Natural killer cell treated with Interleukin-12 subunit alpha and Interleukin-12 subunit beta and Interleukin-15 and Interleukin-18, amount 100 ng/mL, for 72 hours (primary cell): ENCODE results near the gene KCNQ1. TPM values are rescaled to one million over a fixed set of nuclear protein-coding genes. Genes with fewer than 3 reads are reported as not detected.

Experiments used
- ATAC-seq, 2 donors: fragments of 150-1000 bp; cut with Tn5 transposase in 1 of 2; sonication (Bioruptor Pico), chemical (Tn5 transposase) in 1 of 2; 2 replicates each; pipeline ENCODE4 v1.10.0; 2021
- DNase-seq: peaks from one replicate; pipeline ENCODE4 v3.0.0; 2022; ENCODE audit warnings: low spot score
- H3K27ac Mint-ChIP-seq, 2 donors: 1 replicate in 1 of 2; 2 replicates in 1 of 2; pipeline ENCODE4 v1.8.0; 2022; ENCODE audit warnings: mixed read lengths in 2 of 2, mild to moderate bottlenecking in 1 of 2, moderate library complexity in 1 of 2
- H3K27me3 Mint-ChIP-seq, 2 donors: 1 replicate in 1 of 2; 2 replicates in 1 of 2; pipeline ENCODE4 v1.8.0; 2022; ENCODE audit warnings: mixed read lengths in 2 of 2
- H3K36me3 Mint-ChIP-seq: one replicate; pipeline ENCODE4 v1.8.0; 2022; ENCODE audit warnings: mixed read lengths
- H3K4me1 Mint-ChIP-seq, 2 donors: 1 replicate in 1 of 2; 2 replicates in 1 of 2; pipeline ENCODE4 v1.8.0; 2022; ENCODE audit warnings: low read depth in 2 of 2, mixed read lengths in 2 of 2, mild to moderate bottlenecking in 1 of 2
- H3K4me3 Mint-ChIP-seq: one replicate; pipeline ENCODE4 v1.8.0; 2022; ENCODE audit warnings: mixed read lengths
- H3K9me3 Mint-ChIP-seq: 2 replicates; pipeline ENCODE4 v1.8.0; 2022; ENCODE audit warnings: mixed read lengths
- total RNA-seq, 2 donors: library from RNA; stranded (reverse); gene quantifications; one replicate each; pipeline ENCODE4 v1.2.3, GENCODE V29; 2022

The KCNQ1 gene
- total RNA-seq, 2 donors from 2014 or later: 0.19 to 1.4 TPM

DNA sequence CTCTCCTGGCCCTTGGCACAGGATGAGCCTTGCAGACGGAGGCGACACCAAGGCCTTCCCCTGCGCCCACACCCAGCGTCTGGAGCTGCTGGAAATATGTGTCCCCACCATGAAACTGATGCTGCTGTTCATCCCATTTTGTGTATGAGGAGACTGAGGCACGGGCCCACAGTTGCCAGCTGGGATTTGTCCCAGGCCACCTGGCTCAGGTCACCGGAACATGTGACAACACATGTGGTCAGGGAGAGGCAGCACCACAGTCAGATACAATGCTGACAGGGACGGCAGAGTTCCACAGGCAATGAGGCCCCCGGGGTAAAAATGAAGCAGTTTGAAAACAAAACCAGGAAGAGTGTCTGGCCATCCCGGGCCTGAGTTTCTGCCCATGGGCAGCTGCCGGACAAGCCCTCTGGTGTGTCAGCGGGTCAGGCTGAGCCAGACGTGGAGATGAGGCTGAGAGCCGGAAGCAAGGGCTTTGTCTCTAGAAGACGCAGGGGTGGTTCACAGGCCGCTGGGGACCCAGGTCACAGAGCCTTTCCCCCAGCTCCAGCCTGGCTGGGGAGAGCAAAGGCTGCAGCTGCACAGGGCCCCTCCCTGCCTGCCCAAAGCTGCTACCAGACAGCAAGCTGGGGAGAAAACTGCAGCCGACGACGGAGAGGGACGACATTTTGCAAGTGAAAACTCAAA is 360.0 kb downstream of the KCNQ1 start:
- DNase-seq: peak; percentile 44
- peaks cover 9 to 14% of the 10 kb centered on the region in 2 donors for H3K4me1 Mint-ChIP-seq

DNA sequence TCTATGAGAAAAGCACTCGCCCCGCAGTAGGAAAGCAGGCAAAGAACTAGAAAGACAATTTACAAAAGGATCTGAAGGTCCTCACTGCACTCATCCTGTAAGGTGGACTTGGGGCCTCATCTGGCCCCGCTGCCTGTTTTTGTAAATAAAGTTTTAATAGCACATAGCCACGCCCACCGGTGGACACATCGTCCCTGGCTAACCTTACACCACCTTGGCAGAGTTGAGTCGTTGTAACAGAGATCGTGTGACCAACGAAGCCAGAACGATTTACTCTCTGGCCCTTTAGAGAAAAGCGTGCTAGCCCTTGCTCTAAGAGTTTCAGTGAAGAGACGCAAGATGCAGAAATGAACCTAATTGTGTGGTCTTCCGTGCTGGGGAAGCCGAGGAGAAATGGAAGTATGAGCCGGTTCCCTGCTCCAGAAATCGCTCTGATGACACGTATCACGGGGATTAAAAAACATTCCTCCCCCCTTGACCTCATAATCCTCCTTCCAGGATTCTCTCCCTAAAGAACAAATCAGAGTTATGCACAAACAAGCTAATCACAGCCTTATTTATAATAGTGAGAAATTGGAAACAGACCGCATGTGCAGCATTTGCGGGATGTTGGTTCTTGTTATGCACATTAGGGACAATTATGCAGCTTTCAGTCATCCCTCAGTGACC is 360.7 kb downstream of the KCNQ1 start:
- H3K4me1 Mint-ChIP-seq: peaks cover 9 to 14% of the 10 kb centered on the region in 2 donors
- H3K27me3 Mint-ChIP-seq: peaks cover 12 to 22% of the 10 kb centered on the region in 2 donors
- no peak overlapping the region for H3K4me3 Mint-ChIP-seq
- no peaks in the 10 kb centered on the region for H3K36me3 Mint-ChIP-seq
- DNase-seq (no peak), ATAC-seq (no peak)
- H3K27ac Mint-ChIP-seq: no peak overlapping the region
- no peaks in the 10 kb centered on the region for H3K9me3 Mint-ChIP-seq

More for the DNA sequence above, 360.0 kb downstream of the KCNQ1 start:
- ATAC-seq: no peak
- Mint-ChIP-seq H3K9me3 (no peaks in the 10 kb centered on the region), H3K4me3 (no peak overlapping the region), H3K27ac (no peak overlapping the region), H3K36me3 (no peaks in the 10 kb centered on the region), H3K27me3 (peaks cover 8 to 16% of the 10 kb centered on the region in 2 donors)

DNA sequence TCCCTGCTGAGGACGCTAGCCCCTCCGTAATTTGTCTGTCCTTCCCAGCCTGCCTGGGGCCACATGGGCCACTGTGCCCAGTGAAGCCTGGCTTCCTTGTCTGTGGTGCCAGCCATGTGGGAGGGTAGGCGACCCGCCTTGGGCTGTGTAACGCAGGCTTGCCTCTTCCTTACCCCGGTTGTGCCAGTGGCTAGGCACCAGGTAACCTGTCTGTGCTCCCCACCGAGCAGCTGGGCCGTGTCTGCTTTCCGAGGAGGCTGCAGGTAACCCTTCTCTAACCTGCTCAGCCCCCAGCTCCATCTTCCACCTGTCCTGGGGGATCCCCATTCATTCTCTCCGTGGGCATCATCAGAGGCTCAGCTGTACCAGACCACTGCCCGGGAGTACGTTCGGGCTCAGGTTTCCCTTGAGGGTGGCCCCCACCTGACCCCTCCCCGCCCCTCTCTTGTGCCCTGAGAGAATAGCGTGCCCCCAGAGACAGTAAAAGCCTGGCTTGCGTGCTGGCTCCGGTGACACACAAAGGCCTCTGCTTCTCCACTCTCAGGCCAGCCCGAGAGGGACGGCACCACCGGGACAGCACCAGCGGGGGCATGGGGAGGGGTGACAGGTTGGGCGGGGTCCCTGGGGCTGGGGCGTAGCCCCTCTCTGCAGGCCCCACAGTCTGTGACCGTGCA is 361.7 kb downstream of the KCNQ1 start:
- H3K27me3 Mint-ChIP-seq: peaks cover 14 to 26% of the 10 kb centered on the region in 2 donors
- ATAC-seq (peak in 1 of 2 donors; percentile 12), DNase-seq (peak; percentile 46)
- no peaks in the 10 kb centered on the region for H3K36me3 Mint-ChIP-seq
- H3K4me3 Mint-ChIP-seq: no peak overlapping the region
- peaks cover 9 to 14% of the 10 kb centered on the region in 2 donors for H3K4me1 Mint-ChIP-seq
- H3K9me3 Mint-ChIP-seq: no peaks in the 10 kb centered on the region
- H3K27ac Mint-ChIP-seq: no peak overlapping the region

DNA sequence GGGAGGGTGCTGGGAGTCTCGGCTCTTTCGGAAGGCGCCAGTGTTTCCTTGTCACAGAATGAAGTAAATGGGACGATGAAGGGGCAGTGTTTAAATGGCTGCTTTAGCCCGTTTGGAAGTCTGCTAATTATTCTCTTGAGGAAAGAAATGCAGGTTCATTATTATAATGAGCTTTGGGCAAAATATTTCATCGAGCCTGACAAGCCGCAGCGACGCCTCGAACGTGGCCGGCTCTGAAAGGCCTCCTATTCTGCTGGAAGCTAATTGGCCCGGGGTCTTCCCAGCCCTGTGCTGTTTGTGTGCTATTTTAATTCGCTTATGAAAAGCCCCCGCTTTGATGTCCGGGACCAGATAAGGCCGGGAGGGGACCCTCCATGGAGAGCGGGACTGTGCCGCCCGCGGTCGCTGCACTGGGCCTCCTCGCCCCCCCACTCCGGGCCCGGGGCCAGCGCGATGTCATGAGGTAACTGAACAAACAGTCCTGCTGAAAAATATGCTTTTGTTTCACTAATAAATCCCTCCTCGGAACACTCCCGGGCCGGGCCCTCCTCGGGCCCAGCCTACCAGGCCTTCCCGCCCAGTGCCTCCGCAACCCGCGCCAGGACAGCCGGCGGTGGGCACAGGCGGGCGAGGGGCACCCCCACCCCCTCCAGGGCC is 362.3 kb downstream of the KCNQ1 start:
- ATAC-seq: no peak
- Mint-ChIP-seq H3K9me3 (no peaks in the 10 kb centered on the region), H3K27ac (no peak overlapping the region), H3K4me1 (peaks cover 9 to 14% of the 10 kb centered on the region in 2 donors), H3K4me3 (no peak overlapping the region), H3K27me3 (peaks cover 14 to 26% of the 10 kb centered on the region in 2 donors), H3K36me3 (no peaks in the 10 kb centered on the region)
- DNase-seq: peak; percentile 54

DNA sequence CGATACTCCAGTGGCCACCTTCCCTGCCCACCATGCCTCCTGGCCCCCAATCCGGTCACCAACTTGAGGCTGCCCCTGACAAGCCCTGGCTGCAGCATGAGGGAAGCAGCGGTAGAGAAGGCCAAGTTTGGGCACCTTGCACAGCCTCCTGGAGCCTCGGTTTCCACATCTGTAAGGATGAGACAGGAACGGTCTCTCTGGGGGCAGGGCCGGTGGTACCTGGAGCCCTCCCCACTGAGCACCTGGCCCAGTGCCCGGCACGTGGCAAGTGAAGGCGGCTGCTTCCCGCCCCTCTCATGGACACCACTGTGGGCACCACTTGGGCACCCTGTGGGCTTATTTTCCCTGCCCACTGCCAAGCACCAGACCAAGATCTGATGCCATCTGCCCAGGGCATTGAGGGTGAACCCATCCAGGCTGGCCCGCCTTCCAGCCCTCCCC is 363.0 kb downstream of the KCNQ1 start:
- H3K36me3 Mint-ChIP-seq: no peaks in the 10 kb centered on the region
- no peak overlapping the region for H3K4me3 Mint-ChIP-seq
- H3K9me3 Mint-ChIP-seq: no peaks in the 10 kb centered on the region
- H3K27me3 Mint-ChIP-seq: peaks cover 16 to 28% of the 10 kb centered on the region in 2 donors
- no peak overlapping the region for H3K27ac Mint-ChIP-seq
- ATAC-seq (no peak), DNase-seq (peak; percentile 28)
- peaks cover 9 to 14% of the 10 kb centered on the region in 2 donors for H3K4me1 Mint-ChIP-seq

- DNase-seq (peak; percentile 31), ATAC-seq (no peak)
- no peaks in the 10 kb centered on the region for H3K9me3 Mint-ChIP-seq
- H3K4me3 Mint-ChIP-seq: no peak overlapping the region
- peaks cover 27 to 41% of the 10 kb centered on the region in 2 donors for H3K27me3 Mint-ChIP-seq
- no peak overlapping the region for H3K27ac Mint-ChIP-seq
- H3K4me1 Mint-ChIP-seq: peaks cover 9 to 14% of the 10 kb centered on the region in 2 donors
- no peaks in the 10 kb centered on the region for H3K36me3 Mint-ChIP-seq
These were observed 364.3 kb downstream of the KCNQ1 start for GRCh38 chr11:2808850-2809846.

DNA sequence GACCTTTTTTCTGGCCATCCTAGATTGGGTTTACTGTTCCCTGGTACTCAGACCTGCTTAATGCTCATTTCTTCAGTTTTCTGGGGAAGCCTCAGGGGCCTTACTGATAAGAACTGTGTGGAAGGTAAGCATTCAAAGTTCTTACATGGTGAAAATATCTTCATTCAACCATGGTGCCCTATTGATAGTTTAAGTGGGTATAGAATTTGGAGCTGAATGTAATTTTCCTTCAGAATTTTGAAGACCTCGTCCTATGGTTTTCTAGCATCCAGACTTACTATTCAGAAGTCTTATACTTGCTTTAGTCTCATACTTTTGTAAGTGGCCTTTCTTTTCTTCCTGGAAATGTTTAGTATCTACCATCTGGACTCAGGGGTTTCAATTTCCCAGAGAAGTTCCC is 365.0 kb downstream of the KCNQ1 start:
- Mint-ChIP-seq H3K27me3 (peaks cover 30 to 47% of the 10 kb centered on the region in 2 donors), H3K4me1 (peaks cover 9 to 14% of the 10 kb centered on the region in 2 donors), H3K4me3 (no peak overlapping the region), H3K36me3 (no peaks in the 10 kb centered on the region), H3K27ac (no peak overlapping the region), H3K9me3 (no peaks in the 10 kb centered on the region)
- no peak for DNase-seq
- ATAC-seq: no peak

GRCh38 chr11:2810411-2811205 is 365.8 kb downstream of the KCNQ1 start:
- ATAC-seq (no peak), DNase-seq (peak; percentile 51)
- H3K9me3 Mint-ChIP-seq: no peaks in the 10 kb centered on the region
- peaks cover 9 to 14% of the 10 kb centered on the region in 2 donors for H3K4me1 Mint-ChIP-seq
- no peak overlapping the region for H3K4me3 Mint-ChIP-seq
- peaks cover 30 to 47% of the 10 kb centered on the region in 2 donors for H3K27me3 Mint-ChIP-seq
- H3K36me3 Mint-ChIP-seq: no peaks in the 10 kb centered on the region
- no peak overlapping the region for H3K27ac Mint-ChIP-seq

DNA sequence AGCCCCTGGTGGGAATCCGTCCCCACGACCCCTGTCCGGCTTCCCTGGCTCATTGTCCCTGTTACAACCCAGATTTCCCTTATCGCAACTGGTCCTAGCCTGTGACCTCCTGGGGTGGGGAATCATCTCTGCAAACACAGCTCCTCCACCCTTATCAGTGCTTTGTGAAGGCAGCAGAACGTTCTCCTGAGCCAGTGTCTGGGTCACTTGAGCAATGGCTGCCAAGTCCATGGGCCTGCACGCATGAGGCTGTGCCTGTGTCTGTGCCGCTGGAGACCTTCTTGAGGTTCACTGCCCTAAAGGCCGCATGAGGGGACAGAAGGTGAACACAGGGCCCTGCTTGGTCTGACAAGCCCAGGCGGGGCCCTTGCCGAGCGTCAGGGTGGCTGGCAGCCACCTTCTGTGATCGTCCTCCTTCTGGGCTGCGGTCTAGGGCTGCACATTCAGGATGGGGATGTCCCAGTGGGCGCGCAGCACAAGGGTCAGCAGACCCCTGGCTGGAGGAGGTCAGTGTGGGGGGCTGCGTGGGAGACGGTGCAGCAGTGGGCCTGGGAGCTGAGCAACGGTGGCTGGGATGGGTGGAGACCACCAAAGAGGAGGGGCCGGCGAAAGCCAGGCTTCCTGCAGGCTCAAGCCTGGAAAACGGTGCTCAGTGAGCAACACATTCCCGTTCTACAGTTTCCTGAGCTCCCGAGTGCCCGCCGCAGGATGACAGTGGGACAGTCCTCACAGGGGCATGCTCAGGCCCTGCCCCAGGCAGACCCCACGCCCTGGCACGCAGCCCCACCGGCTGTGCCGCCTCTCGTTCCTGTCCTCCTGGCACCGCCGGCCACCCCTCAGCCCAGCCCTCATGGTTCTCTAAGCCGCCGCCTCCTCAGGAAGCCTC is 366.6 kb downstream of the KCNQ1 start:
- peaks cover 3% of the 10 kb centered on the region for H3K9me3 Mint-ChIP-seq

DNA sequence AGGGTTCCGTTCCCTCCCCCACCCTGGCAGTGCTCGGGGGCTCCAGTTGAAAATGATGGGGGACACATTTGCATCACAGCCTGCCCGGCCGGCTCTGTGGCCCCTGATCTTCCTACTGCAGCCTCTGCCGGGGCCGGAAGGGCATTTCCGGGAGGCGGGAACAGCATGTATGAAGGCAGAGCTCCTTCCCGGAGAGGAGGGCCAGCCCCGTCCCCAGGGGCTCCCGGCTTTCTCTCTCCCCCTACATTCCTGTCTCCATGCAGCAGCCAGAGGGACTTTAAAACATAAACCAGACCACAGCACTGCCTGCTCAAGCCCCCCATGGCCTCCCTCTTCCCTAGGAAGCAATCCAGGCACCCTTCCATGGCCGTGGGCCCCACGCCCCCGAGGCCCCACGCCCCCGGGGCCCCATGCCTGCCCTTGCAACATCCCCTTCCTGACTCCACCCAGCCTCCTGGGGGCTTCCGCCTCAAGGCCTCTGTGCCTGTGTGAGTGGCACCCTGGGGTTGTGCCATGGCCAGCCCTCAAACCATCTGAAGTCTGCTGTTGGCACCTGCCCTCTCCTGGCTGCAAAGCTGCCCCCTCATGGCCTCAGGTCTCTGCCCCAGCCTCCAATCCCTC is 367.7 kb downstream of the KCNQ1 start:
- H3K27ac Mint-ChIP-seq: no peak overlapping the region
- peaks cover 9 to 14% of the 10 kb centered on the region in 2 donors for H3K4me1 Mint-ChIP-seq
- H3K36me3 Mint-ChIP-seq: peaks cover 5% of the 10 kb centered on the region
- ATAC-seq (no peak), DNase-seq (no peak)
- no peak overlapping the region for H3K4me3 Mint-ChIP-seq
- H3K27me3 Mint-ChIP-seq: peaks cover 33 to 47% of the 10 kb centered on the region in 2 donors
- peaks cover 3% of the 10 kb centered on the region for H3K9me3 Mint-ChIP-seq

More for the DNA sequence above, 366.6 kb downstream of the KCNQ1 start:
- no peak overlapping the region for H3K27ac Mint-ChIP-seq
- H3K27me3 Mint-ChIP-seq: peaks cover 33 to 47% of the 10 kb centered on the region in 2 donors
- peaks cover 5% of the 10 kb centered on the region for H3K36me3 Mint-ChIP-seq
- no peak overlapping the region for H3K4me3 Mint-ChIP-seq
- peaks cover 9 to 14% of the 10 kb centered on the region in 2 donors for H3K4me1 Mint-ChIP-seq
- ATAC-seq (no peak), DNase-seq (no peak)
